GM12873 (cell line): ENCODE measurements around the gene MAML3.

Experiments
- CTCF ChIP-seq: IDR thresholded peaks from 2 replicates; pipeline ENCODE4 v1.5.1; 2012; ENCODE audit warnings: low read depth, mild to moderate bottlenecking, moderate library complexity, low read length, control low read depth; ENCODE audit not compliant: insufficient read depth; ENCODE audit errors: missing control alignments

MAML3 gene

GRCh38 chr4:139969635-139970266 is 184.2 kb downstream of the MAML3 start:
- no peak for TF ChIP-seq CTCF

GRCh38 chr4:139968831-139969230 is 185.2 kb downstream of the MAML3 start:
- TF ChIP-seq CTCF = no peak

GRCh38 chr4:139966383-139966782 is 187.6 kb downstream of the MAML3 start:
- no peak for TF ChIP-seq CTCF

GRCh38 chr4:139965789-139966188 is 188.2 kb downstream of the MAML3 start:
- no peak for TF ChIP-seq CTCF

GRCh38 chr4:139963708-139964107 is 190.3 kb downstream of the MAML3 start:
- TF ChIP-seq CTCF = no peak

GRCh38 chr4:139962130-139962684 is 191.8 kb downstream of the MAML3 start:
- no peak for TF ChIP-seq CTCF

- TF ChIP-seq CTCF = no peak
Measured at GRCh38 chr4:139961344-139961946, 192.5 kb downstream of the MAML3 start.
